ENCODE measurements around the gene ZBTB38. TPM values are rescaled to one million over a fixed set of nuclear protein-coding genes. Genes with fewer than 3 reads are reported as not detected.

Gene ZBTB38
- total RNA-seq, 3 donors from 2014 or later = 126 to 238 (median 138) TPM

- DNase-seq (ENCODE audit: low spot score in 2 of 2) = no peak
- H3K4me1 ChIP-seq = peaks cover 0 to 6% of the 10 kb centered on the region in 2 donors
- no peak for TF ChIP-seq CTCF (IDR thresholded peaks at IDR 0.05)
- TF ChIP-seq POLR2A (IDR thresholded peaks at IDR 0.05) = no peak
- no peak for TF ChIP-seq POLR2AphosphoS5 (IDR thresholded peaks at IDR 0.05)
- intact Hi-C loops (cut with DNase I; ENCODE audit: low total_unique reads) = no loop called here
- peaks cover 0 to 4% of the 10 kb centered on the region in 2 donors for H3K9me3 ChIP-seq
- H3K27me3 ChIP-seq = no peaks in the 10 kb centered on the region
- H3K27ac ChIP-seq = peak overlapping the region; percentile 49 to 54
- no peak overlapping the region for H3K4me3 ChIP-seq
- H3K36me3 ChIP-seq = no peaks in the 10 kb centered on the region
These were observed 26.3 kb downstream of the ZBTB38 start for GRCh38 chr3:141394560-141394959.

- peaks cover 0 to 7% of the 10 kb centered on the region in 2 donors for H3K4me1 ChIP-seq
These were observed 26.8 kb downstream of the ZBTB38 start for GRCh38 chr3:141395005-141395589.

DNA sequence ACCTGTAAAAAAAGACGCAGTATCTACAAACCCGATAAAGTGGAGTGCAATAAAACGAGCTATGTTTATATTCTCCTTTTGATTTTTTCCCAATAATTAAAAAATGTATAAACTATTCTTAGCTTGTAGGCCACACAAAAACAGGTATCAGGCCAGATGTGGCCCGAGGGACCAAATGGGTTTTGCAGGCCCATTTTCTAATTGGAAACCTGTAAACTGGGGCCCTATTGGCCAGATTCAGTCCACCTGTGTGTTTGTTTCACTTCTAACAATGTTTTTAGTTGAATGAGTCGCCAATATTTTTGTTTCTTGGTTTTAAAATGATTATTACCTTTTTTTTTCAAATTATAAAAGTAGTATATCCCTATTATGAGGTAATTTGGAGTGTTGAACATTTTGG is 29.7 kb downstream of the ZBTB38 start:
- no peak overlapping the region for H3K4me3 ChIP-seq
- intact Hi-C loops (cut with DNase I; ENCODE audit: low total_unique reads) = no loop called here
- peaks cover 0 to 15% of the 10 kb centered on the region in 2 donors for H3K4me1 ChIP-seq
- peaks cover 0 to 4% of the 10 kb centered on the region in 2 donors for H3K9me3 ChIP-seq
- TF ChIP-seq POLR2A (IDR thresholded peaks at IDR 0.05) (no peak), CTCF (IDR thresholded peaks at IDR 0.05) (no peak), POLR2AphosphoS5 (IDR thresholded peaks at IDR 0.05) (no peak)
- no peaks in the 10 kb centered on the region for H3K36me3 ChIP-seq
- no peaks in the 10 kb centered on the region for H3K27me3 ChIP-seq
- no peak for DNase-seq (ENCODE audit: low spot score in 2 of 2)
- H3K27ac ChIP-seq = no peak overlapping the region

More at GRCh38 chr3:141395005-141395589, 26.8 kb downstream of the ZBTB38 start:
- H3K27me3 ChIP-seq = no peaks in the 10 kb centered on the region
- intact Hi-C loops (cut with DNase I; ENCODE audit: low total_unique reads) = no loop called here
- H3K9me3 ChIP-seq = peaks cover 0 to 4% of the 10 kb centered on the region in 2 donors
- DNase-seq (ENCODE audit: low spot score in 2 of 2) = no peak
- no peak overlapping the region for H3K4me3 ChIP-seq
- no peaks in the 10 kb centered on the region for H3K36me3 ChIP-seq
- TF ChIP-seq POLR2A (IDR thresholded peaks at IDR 0.05) = no peak
- TF ChIP-seq POLR2AphosphoS5 (IDR thresholded peaks at IDR 0.05) = no peak
- no peak for TF ChIP-seq CTCF (IDR thresholded peaks at IDR 0.05)
- peak overlapping the region in 1 of 2 donors; percentile 54 for H3K27ac ChIP-seq

- peak overlapping the region; percentile 65 to 99 for H3K27ac ChIP-seq
These were observed 30.9 kb downstream of the ZBTB38 start for GRCh38 chr3:141399200-141399599.

More at GRCh38 chr3:141399200-141399599, 30.9 kb downstream of the ZBTB38 start:
- intact Hi-C loops (cut with DNase I; ENCODE audit: low total_unique reads) = no loop called here
- Histone ChIP-seq H3K27me3 (no peaks in the 10 kb centered on the region), H3K9me3 (peaks cover 0 to 4% of the 10 kb centered on the region in 2 donors), H3K36me3 (no peaks in the 10 kb centered on the region), H3K4me1 (peaks cover 0 to 9% of the 10 kb centered on the region in 2 donors), H3K4me3 (no peak overlapping the region)
- TF ChIP-seq CTCF (IDR thresholded peaks at IDR 0.05) (no peak), POLR2A (IDR thresholded peaks at IDR 0.05) (no peak), POLR2AphosphoS5 (IDR thresholded peaks at IDR 0.05) (no peak)
- no peak for DNase-seq (ENCODE audit: low spot score in 2 of 2)

Data from breast epithelium (tissue), 4 donors.